Kidney (tissue), 14 donors: ENCODE measurements around the gene PLN. TPM values are rescaled to one million over a fixed set of nuclear protein-coding genes. Genes with fewer than 3 reads are reported as not detected.

Experiments
- DNase-seq, 5 donors: peaks; one replicate each; pipeline ENCODE4 v3.0.0-alpha.2; 2013 to 2020
- FAIRE-seq: peaks from 2 replicates; lab custom pipeline; 2012; peaks lifted over from hg19 to GRCh38; lab: Jason Lieb, UNC
- H3K27ac ChIP-seq, 2 donors: one replicate each; pipeline ENCODE4 v1.7.0; 2013; ENCODE audit warnings: low read depth in 2 of 2, low read length in 2 of 2, inconsistent platforms in 1 of 2
- H3K27me3 ChIP-seq: one replicate; pipeline ENCODE4 v1.7.1; 2013; ENCODE audit warnings: low read length, inconsistent platforms; ENCODE audit not compliant: control insufficient read depth, insufficient read depth
- H3K36me3 ChIP-seq, 3 donors: one replicate each; pipeline versions ENCODE4 v1.7.0 to v1.7.1; 2013; ENCODE audit warnings: low read length in 3 of 3, control low read depth in 1 of 3, inconsistent platforms in 1 of 3; ENCODE audit not compliant: insufficient read depth in 3 of 3, control insufficient read depth in 2 of 3
- H3K4me1 ChIP-seq, 3 donors: one replicate each; pipeline versions ENCODE4 v1.7.0 to v1.7.1; 2013; ENCODE audit warnings: low read length in 3 of 3, inconsistent platforms in 1 of 3, low read depth in 1 of 3; ENCODE audit not compliant: control insufficient read depth in 2 of 3, insufficient read depth in 2 of 3
- H3K4me3 ChIP-seq, 3 donors: one replicate each; pipeline versions ENCODE4 v1.7.0 to v1.8.1; 2013; ENCODE audit warnings: low read length in 3 of 3, control low read depth in 1 of 3, inconsistent platforms in 1 of 3
- H3K9ac ChIP-seq, 3 donors: one replicate each; pipeline versions ENCODE4 v1.7.0 to v1.7.1; 2013; ENCODE audit warnings: low read length in 3 of 3, control low read depth in 1 of 3, inconsistent platforms in 1 of 3
- H3K9me3 ChIP-seq, 3 donors: one replicate each; pipeline versions ENCODE4 v1.7.0 to v1.7.1; 2013; ENCODE audit warnings: low read length in 3 of 3, control low read depth in 1 of 3, inconsistent platforms in 1 of 3; ENCODE audit not compliant: control insufficient read depth in 2 of 3, insufficient read depth in 1 of 3
- CTCF ChIP-seq: IDR thresholded peaks from 3 replicates; pipeline ENCODE4 v1.5.1; 2012; ENCODE audit warnings: mild to moderate bottlenecking, moderate library complexity, borderline replicate concordance; ENCODE audit not compliant: insufficient read depth; ENCODE audit errors: extremely low read depth
- intact Hi-C: fragments of 100-400 bp; cut with DNase I; formaldehyde crosslinking; loops from one replicate; pipeline ENCODE4 v1.11.1; 2022
- polyA plus RNA-seq: library from polyadenylated mRNA; stranded (reverse); fragments of 350-450 nt; fragmentation: Illumina TruSeq; extraction: RNeasy Lipid Tissue Mini Kit (QIAGEN cat#74804); gene quantifications from one replicate; pipeline ENCODE4 v1.2.3, GENCODE V29; 2014; ENCODE audit warnings: low read depth, low replicate concordance; ENCODE audit not compliant: insufficient read depth
- total RNA-seq: library from RNA; stranded (reverse); fragmentation: NEBNext Ultra II Directional; extraction: Animal tissue kit (Norgen Biotek cat#: 25700); gene quantifications from one replicate; pipeline ENCODE4 v1.2.1, GENCODE V29; 2021
- donor health status: control.
- donor health status: control.
- donor health status: control.
- donor health status: control.
- donor health status: control.
- donor health status: DM: yes; HTN: yes; CAD: no.
- donor health status: Normal renal cell carcinoma (clear cell type).

The PLN gene
- total and polyA plus RNA-seq, 2 donors from 2014 or later: 22.7 to 47.2 TPM

DNA sequence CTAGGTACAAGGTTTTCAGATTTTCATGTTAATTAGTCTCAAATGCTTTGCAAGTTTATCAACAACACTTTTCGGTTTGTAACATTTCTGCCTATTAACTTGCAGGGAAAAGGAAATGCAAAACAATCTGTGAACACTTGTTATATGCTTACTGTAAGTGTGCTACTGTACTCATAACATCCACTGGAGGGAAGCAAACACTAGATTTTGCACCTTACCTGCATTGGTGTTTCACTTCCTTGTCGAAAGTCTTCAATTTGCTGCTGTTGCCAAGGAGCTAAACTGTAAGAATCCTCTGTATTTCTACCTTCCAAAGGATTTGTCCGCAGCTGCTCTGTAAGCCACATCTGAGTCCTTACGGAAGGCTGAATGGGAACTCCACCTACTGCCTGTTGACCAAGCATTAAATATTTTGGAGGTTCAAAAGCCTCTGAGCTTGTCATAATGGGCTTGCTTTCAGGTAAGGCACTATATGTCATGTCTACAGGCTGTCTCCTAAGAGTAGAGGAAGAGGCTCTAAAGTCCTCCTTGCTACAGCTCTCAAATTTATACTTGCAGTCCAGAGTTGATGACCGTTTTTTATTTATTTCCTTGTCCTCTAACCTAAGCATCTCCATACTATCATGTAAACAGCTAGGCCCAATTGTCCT lies 17.3 kb downstream of the PLN start:
- H3K9me3 ChIP-seq: no peaks in the 10 kb centered on the region
- DNase-seq (peak in 2 of 5 donors; percentile 74 to 79), FAIRE-seq (no peak)
- no peaks in the 10 kb centered on the region for H3K27me3 ChIP-seq
- TF ChIP-seq CTCF: peak; percentile 50
- H3K4me3 ChIP-seq: no peak overlapping the region
- intact Hi-C loops: no loop called here
- H3K36me3 ChIP-seq: no peaks in the 10 kb centered on the region
- peaks cover 0 to 4% (median 0%) of the 10 kb centered on the region in 3 donors for H3K4me1 ChIP-seq
- H3K9ac ChIP-seq: no peak overlapping the region
- no peak overlapping the region for H3K27ac ChIP-seq

DNA sequence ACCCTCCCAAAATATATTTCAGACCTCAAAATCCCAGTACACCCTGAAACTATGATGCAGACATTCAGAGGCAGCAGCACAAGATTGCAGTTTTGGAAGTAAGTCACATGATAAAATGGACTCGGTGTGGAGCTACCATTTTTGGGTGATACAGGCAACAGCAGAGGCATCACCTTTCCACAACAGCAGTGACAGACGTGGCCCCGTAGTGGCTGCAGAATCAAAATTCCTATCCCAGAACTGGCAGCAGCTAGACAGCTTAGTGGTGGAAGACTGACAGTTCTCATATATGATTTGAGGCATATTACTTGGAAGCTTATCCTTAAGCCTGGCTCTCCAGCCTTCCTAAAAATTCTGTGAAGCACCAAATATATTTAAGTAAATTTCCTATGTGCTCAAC lies 19.9 kb downstream of the PLN start:
- no peak overlapping the region for H3K4me3 ChIP-seq
- H3K4me1 ChIP-seq: peaks cover 0 to 4% (median 0%) of the 10 kb centered on the region in 3 donors
- no peak for TF ChIP-seq CTCF
- intact Hi-C loops: no loop called here
- no peak overlapping the region for H3K27ac ChIP-seq
- no peak for FAIRE-seq
- no peak overlapping the region for H3K9ac ChIP-seq
- H3K27me3 ChIP-seq: no peaks in the 10 kb centered on the region
- no peaks in the 10 kb centered on the region for H3K9me3 ChIP-seq
- H3K36me3 ChIP-seq: no peaks in the 10 kb centered on the region
- DNase-seq: no peak

DNA sequence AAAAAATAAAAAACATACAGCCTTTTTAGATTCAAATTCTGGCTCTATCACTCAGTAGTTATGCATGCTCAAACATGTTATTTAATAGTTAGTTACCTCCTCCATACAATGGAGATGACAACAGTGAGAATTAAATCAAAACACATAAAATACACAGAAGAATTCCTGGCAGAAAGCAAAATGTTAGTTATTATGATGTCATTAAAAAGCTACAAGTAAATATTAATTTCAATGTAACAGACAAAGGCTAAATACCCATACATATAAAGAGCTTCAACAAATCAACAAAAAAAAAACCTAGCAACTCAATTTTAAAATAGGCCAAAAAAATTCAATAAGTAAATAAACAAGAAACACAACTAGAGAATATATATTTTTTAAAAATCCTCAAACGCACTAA lies 21.4 kb downstream of the PLN start:
- Histone ChIP-seq H3K27ac (no peak overlapping the region), H3K27me3 (no peaks in the 10 kb centered on the region), H3K4me3 (no peak overlapping the region), H3K9me3 (peaks cover 0 to 8% (median 3%) of the 10 kb centered on the region in 3 donors), H3K9ac (no peak overlapping the region), H3K36me3 (no peaks in the 10 kb centered on the region), H3K4me1 (peaks cover 0 to 4% (median 0%) of the 10 kb centered on the region in 3 donors)
- intact Hi-C loops: no loop called here
- FAIRE-seq: peak; percentile 8
- TF ChIP-seq CTCF: no peak
- no peak for DNase-seq
